ENCODE results near the gene URAD. TPM values are rescaled to one million over a fixed set of nuclear protein-coding genes. Genes with fewer than 3 reads are reported as not detected.
A peak's percentile ranks its signal among the peaks of the same experiment; 100 is the strongest.

Gene URAD
- total RNA-seq, 2 experiments from 2014 or later: not detected

DNA sequence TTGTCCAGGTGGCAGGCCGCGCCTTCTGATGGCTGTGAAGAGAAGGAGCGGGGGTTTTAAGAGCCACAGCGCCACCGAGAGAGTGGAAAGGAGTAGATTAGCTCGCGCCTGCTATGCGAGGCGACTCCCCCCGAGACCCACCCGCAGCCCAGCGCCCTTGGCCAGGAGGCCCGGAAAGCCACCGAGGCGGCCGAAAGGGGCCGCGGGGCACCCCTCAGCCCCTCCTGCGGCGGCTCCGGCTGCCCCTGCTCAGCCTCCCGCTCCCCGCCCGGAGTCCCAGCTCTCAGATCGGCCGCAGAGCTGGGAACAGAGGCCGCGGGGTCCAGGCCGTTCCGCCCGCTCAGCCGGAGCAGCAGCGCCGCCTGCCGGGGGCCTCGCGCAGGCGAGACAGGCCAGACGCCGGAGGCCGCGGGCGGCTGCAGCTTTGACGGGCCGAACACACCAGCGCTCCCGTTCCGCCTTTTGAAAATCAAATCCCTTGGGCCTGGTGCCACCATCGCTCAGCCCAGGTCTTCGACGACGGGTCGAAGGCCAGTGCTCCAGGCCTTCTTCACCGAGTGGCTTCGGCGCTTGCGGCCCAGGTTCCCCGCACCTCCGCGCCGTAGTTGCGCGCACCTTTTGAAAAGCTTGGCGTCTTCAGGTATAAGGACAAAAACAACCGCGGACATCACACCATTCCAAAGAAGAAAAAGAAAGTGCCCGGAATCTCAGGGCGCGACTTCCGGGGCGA lies 34.7 kb downstream of the URAD start:
- H3K9me3 ChIP-seq (ENCODE audit: control insufficient read depth in 1 of 2, insufficient read depth in 1 of 2, low read length in 2 of 2): no peaks in the 10 kb centered on the region
- no peaks in the 10 kb centered on the region for H3K36me3 Mint-ChIP-seq (ENCODE audit: low read depth)
- no peaks in the 10 kb centered on the region for H3K9me3 Mint-ChIP-seq
- no peak overlapping the region for H3K27ac Mint-ChIP-seq
- TF ChIP-seq, protein P1, sequence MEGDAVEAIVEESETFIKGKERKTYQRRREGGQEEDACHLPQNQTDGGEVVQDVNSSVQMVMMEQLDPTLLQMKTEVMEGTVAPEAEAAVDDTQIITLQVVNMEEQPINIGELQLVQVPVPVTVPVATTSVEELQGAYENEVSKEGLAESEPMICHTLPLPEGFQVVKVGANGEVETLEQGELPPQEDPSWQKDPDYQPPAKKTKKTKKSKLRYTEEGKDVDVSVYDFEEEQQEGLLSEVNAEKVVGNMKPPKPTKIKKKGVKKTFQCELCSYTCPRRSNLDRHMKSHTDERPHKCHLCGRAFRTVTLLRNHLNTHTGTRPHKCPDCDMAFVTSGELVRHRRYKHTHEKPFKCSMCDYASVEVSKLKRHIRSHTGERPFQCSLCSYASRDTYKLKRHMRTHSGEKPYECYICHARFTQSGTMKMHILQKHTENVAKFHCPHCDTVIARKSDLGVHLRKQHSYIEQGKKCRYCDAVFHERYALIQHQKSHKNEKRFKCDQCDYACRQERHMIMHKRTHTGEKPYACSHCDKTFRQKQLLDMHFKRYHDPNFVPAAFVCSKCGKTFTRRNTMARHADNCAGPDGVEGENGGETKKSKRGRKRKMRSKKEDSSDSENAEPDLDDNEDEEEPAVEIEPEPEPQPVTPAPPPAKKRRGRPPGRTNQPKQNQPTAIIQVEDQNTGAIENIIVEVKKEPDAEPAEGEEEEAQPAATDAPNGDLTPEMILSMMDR (IDR thresholded peaks at IDR 0.05): peak; percentile 50
- H3K4me3 ChIP-seq (ENCODE audit: low read length): peak overlapping the region; percentile 44
- CTCF ChIA-PET: interaction anchor here (0.6 to 1.2 kb wide), 6 partner anchors 123 to 1592 kb away, joined by 3 to 4 read pairs (median 3); no protein-coding TSS in a partner anchor
- ATAC-seq (ENCODE audit: poor library complexity) (peak; percentile 71), DNase-seq (peak; percentile 10 to 75 (median 50))
- H3K27me3 Mint-ChIP-seq: peaks cover 78% of the 10 kb centered on the region
- peaks cover 16% of the 10 kb centered on the region for H3K4me1 ChIP-seq (ENCODE audit: insufficient read depth, low read length)
- peaks cover 31 to 79% of the 10 kb centered on the region in 2 experiments for H3K27me3 ChIP-seq (ENCODE audit: control insufficient read depth in 1 of 2, insufficient read depth in 2 of 2, low read length in 2 of 2)
- intact Hi-C loops (cut with DNase I, micrococcal nuclease): no loop called here
- H3K36me3 ChIP-seq (ENCODE audit: insufficient read depth, low read length): no peaks in the 10 kb centered on the region
- peaks cover 18% of the 10 kb centered on the region for H3K4me1 Mint-ChIP-seq (ENCODE audit: low read depth)
- POLR2A ChIA-PET: interaction anchor here (0.5 kb wide), 1 partner anchor 185 kb away, joined by 3 read pairs; the partner anchor contains the start of gene PAN3
- H3K4me3 Mint-ChIP-seq: peak overlapping the region; percentile 51
- H3K27ac ChIP-seq (ENCODE audit: low read depth in 1 of 2, low read length in 2 of 2): no peak overlapping the region

DNA sequence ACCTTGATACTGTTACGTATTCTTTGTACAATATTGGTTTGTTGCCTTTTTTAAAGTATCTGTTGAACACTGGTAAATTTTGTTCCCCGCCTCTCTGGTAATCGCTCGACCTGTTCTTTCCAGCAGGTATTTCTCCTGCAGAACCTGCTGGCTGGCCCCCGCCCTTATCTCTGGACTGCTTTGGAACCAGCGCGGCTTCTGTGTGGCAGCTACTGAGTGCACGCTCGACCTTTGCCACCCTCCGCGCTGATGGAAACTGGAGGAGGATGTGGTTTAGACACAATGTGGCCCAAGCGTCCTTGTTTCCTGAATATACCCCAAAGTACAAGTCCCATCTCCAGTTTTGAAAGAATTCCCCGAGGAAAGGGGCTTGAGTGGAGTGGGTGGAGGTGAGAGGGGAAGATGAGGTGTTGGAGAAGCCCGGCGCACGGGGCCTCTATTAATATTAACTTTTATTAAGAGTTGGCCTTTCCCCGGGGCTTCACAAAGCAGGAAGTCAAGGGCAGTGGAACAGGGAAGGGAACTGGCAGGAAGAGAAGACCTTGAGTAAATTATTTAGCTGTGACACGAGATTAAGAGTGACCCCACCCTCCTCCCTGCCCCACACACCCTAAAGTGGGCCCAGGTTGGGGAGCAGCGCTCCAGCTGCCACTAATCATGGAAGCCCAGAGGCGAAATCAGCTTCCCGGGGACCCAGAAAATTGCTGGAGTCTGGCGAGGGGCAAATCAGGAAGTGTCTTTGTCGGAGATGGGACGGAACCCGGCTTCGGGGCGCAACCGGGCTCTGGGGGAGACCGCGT lies 35.4 kb downstream of the URAD start:
- Histone ChIP-seq H3K27me3 (ENCODE audit: control insufficient read depth in 1 of 2, insufficient read depth in 2 of 2, low read length in 2 of 2) (peaks cover 28 to 72% of the 10 kb centered on the region in 2 experiments), H3K36me3 (ENCODE audit: insufficient read depth, low read length) (no peaks in the 10 kb centered on the region), H3K4me1 (ENCODE audit: insufficient read depth, low read length) (peaks cover 16% of the 10 kb centered on the region), H3K27ac (ENCODE audit: low read depth in 1 of 2, low read length in 2 of 2) (no peak overlapping the region), H3K4me3 (ENCODE audit: low read length) (peak overlapping the region; percentile 4), H3K9me3 (ENCODE audit: control insufficient read depth in 1 of 2, insufficient read depth in 1 of 2, low read length in 2 of 2) (no peaks in the 10 kb centered on the region)
- H3K4me1 Mint-ChIP-seq (ENCODE audit: low read depth): peaks cover 18% of the 10 kb centered on the region
- ChIA-PET CTCF (interaction anchor here (0.6 to 1.2 kb wide), 5 partner anchors 126 to 1591 kb away, joined by 3 to 4 read pairs (median 3); no protein-coding TSS in a partner anchor), POLR2A (no interaction called here)
- TF ChIP-seq, protein P1 (IDR thresholded peaks at IDR 0.05): no peak
- no peaks in the 10 kb centered on the region for H3K36me3 Mint-ChIP-seq (ENCODE audit: low read depth)
- DNase-seq (no peak), ATAC-seq (ENCODE audit: poor library complexity) (no peak)
- no peaks in the 10 kb centered on the region for H3K9me3 Mint-ChIP-seq
- H3K4me3 Mint-ChIP-seq: peak overlapping the region; percentile 78
- H3K27me3 Mint-ChIP-seq: peaks cover 74% of the 10 kb centered on the region
- no peak overlapping the region for H3K27ac Mint-ChIP-seq
- intact Hi-C loops (cut with DNase I, micrococcal nuclease): no loop called here

DNA sequence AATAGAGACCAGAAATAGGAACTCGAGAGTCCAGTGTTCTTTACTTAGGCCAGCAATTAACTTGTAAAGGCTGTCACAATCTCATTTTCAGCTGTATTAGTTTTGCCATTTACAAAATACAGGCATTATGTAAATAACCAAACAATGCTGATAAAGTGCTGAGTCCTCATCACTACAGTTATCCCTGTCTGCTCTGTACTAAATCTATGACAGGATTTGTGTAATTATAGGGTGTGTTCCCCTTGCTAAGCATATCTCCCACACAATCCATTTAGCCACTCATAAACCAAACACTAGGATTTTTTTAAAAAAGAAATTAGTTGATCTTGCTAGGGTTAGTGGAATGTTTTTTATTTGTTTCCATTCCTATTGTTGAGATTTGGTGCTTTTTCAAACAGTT lies 45.5 kb downstream of the URAD start:
- Mint-ChIP-seq H3K27me3 (peaks cover 51% of the 10 kb centered on the region), H3K36me3 (ENCODE audit: low read depth) (no peaks in the 10 kb centered on the region), H3K4me1 (ENCODE audit: low read depth) (no peaks in the 10 kb centered on the region), H3K9me3 (peaks cover 3% of the 10 kb centered on the region), H3K27ac (no peak overlapping the region), H3K4me3 (no peak overlapping the region)
- POLR2A ChIA-PET: no interaction called here
- Histone ChIP-seq H3K4me1 (ENCODE audit: insufficient read depth, low read length) (no peaks in the 10 kb centered on the region), H3K4me3 (ENCODE audit: low read length) (no peak overlapping the region), H3K27ac (ENCODE audit: low read depth in 1 of 2, low read length in 2 of 2) (no peak overlapping the region), H3K27me3 (ENCODE audit: control insufficient read depth in 1 of 2, insufficient read depth in 2 of 2, low read length in 2 of 2) (peaks cover 3 to 6% of the 10 kb centered on the region in 2 experiments), H3K36me3 (ENCODE audit: insufficient read depth, low read length) (no peaks in the 10 kb centered on the region), H3K9me3 (ENCODE audit: control insufficient read depth in 1 of 2, insufficient read depth in 1 of 2, low read length in 2 of 2) (peaks cover 0 to 12% of the 10 kb centered on the region in 2 experiments)
- TF ChIP-seq, protein P1 (IDR thresholded peaks at IDR 0.05): no peak
- DNase-seq (no peak), ATAC-seq (ENCODE audit: poor library complexity) (no peak)
- CTCF ChIA-PET: no interaction called here
- intact Hi-C loops (cut with DNase I, micrococcal nuclease): no loop called here
